ENCODE results near the gene TNS2.
A peak's percentile ranks its signal among the peaks of the same experiment; 100 is the strongest.

TNS2 gene

DNA sequence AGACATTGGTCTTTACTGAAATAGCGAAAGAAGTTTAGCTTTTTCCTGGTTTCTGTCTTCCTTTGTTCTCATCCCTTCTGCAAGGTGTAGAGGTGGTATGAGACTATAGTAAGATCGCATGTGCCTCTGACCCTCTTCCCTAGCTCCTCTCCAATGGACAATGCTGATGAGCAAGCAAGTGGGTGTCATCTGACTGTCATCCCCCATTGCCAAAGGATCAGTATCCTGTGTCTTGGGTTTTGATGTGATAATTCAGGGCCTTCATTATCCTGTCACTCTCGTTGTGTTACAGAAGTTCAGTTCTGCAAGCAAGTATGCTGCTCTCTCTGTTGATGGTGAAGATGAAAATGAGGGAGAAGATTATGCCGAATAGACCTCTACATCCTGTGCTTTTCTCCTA, 10.0 kb upstream of the TNS2 start:
- no peak for TF ChIP-seq FOXP2 (optimal IDR thresholded peaks at IDR 0.05; ENCODE audit: borderline replicate concordance, extremely low read depth, extremely low read length, insufficient read depth)
- no peak for TF ChIP-seq SIN3A (IDR thresholded peaks at IDR 0.05; ENCODE audit: borderline replicate concordance, insufficient read depth, low read length)
- TF ChIP-seq POLR2AphosphoS5 (IDR thresholded peaks at IDR 0.05; ENCODE audit: low read depth, low read length): no peak
- TF ChIP-seq TAF1 (IDR thresholded peaks at IDR 0.05; ENCODE audit: borderline replicate concordance, insufficient read depth, low read length): no peak
- TF ChIP-seq, protein P1, sequence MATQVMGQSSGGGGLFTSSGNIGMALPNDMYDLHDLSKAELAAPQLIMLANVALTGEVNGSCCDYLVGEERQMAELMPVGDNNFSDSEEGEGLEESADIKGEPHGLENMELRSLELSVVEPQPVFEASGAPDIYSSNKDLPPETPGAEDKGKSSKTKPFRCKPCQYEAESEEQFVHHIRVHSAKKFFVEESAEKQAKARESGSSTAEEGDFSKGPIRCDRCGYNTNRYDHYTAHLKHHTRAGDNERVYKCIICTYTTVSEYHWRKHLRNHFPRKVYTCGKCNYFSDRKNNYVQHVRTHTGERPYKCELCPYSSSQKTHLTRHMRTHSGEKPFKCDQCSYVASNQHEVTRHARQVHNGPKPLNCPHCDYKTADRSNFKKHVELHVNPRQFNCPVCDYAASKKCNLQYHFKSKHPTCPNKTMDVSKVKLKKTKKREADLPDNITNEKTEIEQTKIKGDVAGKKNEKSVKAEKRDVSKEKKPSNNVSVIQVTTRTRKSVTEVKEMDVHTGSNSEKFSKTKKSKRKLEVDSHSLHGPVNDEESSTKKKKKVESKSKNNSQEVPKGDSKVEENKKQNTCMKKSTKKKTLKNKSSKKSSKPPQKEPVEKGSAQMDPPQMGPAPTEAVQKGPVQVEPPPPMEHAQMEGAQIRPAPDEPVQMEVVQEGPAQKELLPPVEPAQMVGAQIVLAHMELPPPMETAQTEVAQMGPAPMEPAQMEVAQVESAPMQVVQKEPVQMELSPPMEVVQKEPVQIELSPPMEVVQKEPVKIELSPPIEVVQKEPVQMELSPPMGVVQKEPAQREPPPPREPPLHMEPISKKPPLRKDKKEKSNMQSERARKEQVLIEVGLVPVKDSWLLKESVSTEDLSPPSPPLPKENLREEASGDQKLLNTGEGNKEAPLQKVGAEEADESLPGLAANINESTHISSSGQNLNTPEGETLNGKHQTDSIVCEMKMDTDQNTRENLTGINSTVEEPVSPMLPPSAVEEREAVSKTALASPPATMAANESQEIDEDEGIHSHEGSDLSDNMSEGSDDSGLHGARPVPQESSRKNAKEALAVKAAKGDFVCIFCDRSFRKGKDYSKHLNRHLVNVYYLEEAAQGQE (IDR thresholded peaks at IDR 0.05; ENCODE audit: insufficient read depth in 1 of 2, low read depth in 2 of 2, low read length in 2 of 2): no peak

DNA sequence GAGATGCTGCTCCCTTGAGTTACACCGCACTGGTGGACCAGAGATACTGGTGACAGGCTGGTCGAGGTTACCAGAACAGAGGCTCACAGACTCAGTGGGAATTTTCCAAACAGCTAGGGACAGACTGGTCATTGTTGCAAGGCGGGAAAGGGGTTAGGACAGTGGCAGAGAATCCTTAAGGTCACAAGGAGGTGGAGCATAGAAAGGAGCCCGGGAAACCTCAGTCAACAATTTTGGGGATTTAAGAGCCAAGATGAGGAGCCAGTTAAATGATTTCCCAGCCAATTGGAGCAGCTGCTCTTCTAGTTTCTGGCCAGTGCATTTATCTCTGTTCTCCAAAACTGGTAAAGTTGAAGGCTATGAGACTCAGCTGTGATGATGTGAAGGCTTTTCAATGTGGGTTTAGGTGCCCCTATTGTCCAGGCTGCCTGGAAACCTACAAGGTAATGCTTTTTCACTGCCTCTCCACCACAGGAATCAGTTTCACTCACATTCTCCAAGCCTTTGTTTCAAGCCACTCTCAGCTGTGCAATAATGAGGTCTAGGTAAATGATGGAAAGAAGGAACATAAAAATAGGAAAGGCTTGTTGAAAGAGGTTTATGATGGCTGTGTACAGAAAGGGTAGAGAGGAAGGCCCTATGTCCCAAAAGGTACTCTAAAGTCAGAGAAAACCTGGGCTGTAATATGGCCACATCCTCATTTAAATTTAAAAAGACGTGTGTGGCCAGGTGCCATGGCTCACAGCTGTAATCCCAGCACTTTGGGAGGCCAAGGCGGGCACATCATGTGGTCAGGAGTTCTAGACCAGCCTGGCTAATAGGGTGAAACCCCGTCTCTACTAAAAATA, 7.0 kb upstream of the TNS2 start:
- TF ChIP-seq, protein P1 (IDR thresholded peaks at IDR 0.05; ENCODE audit: insufficient read depth in 1 of 2, low read depth in 2 of 2, low read length in 2 of 2): no peak
- TF ChIP-seq POLR2AphosphoS5 (IDR thresholded peaks at IDR 0.05; ENCODE audit: low read depth, low read length) (peak; percentile 43), TAF1 (IDR thresholded peaks at IDR 0.05; ENCODE audit: borderline replicate concordance, insufficient read depth, low read length) (no peak), SIN3A (IDR thresholded peaks at IDR 0.05; ENCODE audit: borderline replicate concordance, insufficient read depth, low read length) (no peak)

DNA sequence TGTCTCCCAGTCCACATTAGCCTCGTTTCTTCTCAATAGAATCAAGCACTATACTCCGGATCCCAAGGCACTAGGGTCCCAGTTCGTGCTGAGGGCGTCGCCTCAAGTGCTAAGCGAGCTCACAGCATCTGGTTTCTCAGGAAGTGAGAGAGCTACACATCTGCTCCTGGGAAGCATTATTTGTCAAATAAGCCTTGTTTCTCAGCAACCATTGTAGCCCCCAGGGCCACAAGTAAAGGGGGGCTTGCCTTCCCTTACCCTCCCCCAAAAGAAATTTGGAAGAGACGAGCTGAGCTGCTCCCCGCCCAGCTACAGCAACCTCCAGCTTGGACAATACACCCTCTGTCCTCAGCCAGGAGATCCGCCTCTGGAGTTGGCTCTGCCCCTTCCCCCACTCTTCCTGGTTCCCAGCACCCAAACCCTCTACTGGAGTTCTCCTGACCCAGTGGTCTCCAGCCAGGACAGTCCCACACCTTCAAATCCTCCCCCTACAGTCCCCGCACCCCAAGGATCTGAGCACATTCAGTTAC, 5.7 kb upstream of the TNS2 start:
- TF ChIP-seq, protein P1 (IDR thresholded peaks at IDR 0.05; ENCODE audit: insufficient read depth in 1 of 2, low read depth in 2 of 2, low read length in 2 of 2): no peak
- TF ChIP-seq SIN3A (IDR thresholded peaks at IDR 0.05; ENCODE audit: borderline replicate concordance, insufficient read depth, low read length) (no peak), TAF1 (IDR thresholded peaks at IDR 0.05; ENCODE audit: borderline replicate concordance, insufficient read depth, low read length) (no peak), POLR2AphosphoS5 (IDR thresholded peaks at IDR 0.05; ENCODE audit: low read depth, low read length) (no peak), FOXP2 (optimal IDR thresholded peaks at IDR 0.05; ENCODE audit: borderline replicate concordance, extremely low read depth, extremely low read length, insufficient read depth) (no peak)

DNA sequence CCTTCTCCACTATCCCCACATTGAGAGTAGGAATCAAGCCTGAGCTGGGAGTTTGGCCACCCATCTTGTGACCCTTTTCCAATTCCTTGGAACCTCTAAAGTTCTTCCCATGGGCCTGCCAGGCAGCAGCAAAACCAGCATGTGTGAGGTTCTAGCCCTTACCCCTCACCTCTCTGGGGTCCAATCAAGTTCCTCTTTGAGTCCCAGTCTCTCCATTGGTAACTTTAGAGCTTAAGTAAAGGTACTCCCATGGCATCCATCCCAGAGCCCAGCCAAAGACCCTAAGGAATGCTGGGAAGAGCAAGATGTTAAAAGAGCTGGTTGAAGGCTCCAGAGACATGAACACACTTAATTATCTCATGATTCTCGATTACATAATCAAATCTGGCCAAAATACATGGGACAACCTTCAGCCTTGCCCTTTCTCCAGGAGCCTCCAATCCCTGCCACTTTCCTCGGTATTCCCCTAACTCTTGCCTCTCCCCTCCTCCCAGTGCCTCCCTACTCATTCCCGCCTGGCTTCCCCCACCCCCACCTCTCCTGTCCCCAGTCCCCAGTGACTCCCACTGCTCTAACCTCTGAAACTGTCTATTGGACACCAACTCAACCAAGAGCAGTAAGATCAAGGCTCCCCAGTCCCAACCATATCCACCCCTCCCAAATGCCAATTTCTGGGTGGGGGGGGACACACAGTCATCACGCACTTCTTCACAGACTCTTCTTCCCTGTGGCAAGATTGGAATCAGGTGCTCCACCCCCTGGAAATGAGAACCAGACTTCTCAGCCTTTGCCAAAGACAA, 4.8 kb upstream of the TNS2 start:
- TF ChIP-seq, protein P1 (IDR thresholded peaks at IDR 0.05; ENCODE audit: insufficient read depth in 1 of 2, low read depth in 2 of 2, low read length in 2 of 2): no peak
- no peak for TF ChIP-seq TAF1 (IDR thresholded peaks at IDR 0.05; ENCODE audit: borderline replicate concordance, insufficient read depth, low read length)
- no peak for TF ChIP-seq FOXP2 (optimal IDR thresholded peaks at IDR 0.05; ENCODE audit: borderline replicate concordance, extremely low read depth, extremely low read length, insufficient read depth)
- no peak for TF ChIP-seq SIN3A (IDR thresholded peaks at IDR 0.05; ENCODE audit: borderline replicate concordance, insufficient read depth, low read length)
- no peak for TF ChIP-seq POLR2AphosphoS5 (IDR thresholded peaks at IDR 0.05; ENCODE audit: low read depth, low read length)

All from PFSK-1 (cell line).